Heart right ventricle (tissue), 16 donors: ENCODE results near the gene GAS6. TPM values are rescaled to one million over a fixed set of nuclear protein-coding genes. Genes with fewer than 3 reads are reported as not detected.

ENCODE experiments used
- ATAC-seq, 8 donors: fragments of 200-7000 bp; cut with Tn5 transposase; one replicate each; pipeline ENCODE4 v1.9.1; 2020; ENCODE audit warnings: mild to moderate bottlenecking in 8 of 8, moderate library complexity in 8 of 8, moderate number of reproducible peaks in 1 of 8
- DNase-seq, 2 donors: peaks; one replicate each; pipeline ENCODE4 v3.0.0-alpha.2; 2020
- H3K27ac ChIP-seq, 10 donors: fragments of 200-600 bp; sonication (generic) in 2 of 10; one replicate each; pipeline versions ENCODE4 v1.5.0 to v1.8.0; 2020 to 2022; ENCODE audit warnings: mild to moderate bottlenecking in 3 of 10
- H3K27me3 ChIP-seq, 7 donors: fragments of 200-600 bp; one replicate each; pipeline ENCODE4 v1.8.0; 2021 to 2022; ENCODE audit warnings: mild to moderate bottlenecking in 2 of 7
- H3K36me3 ChIP-seq, 9 donors: fragments of 200-600 bp; sonication (generic) in 1 of 9; one replicate each; pipeline versions ENCODE4 v1.5.0 to v1.8.0; 2020 to 2022; ENCODE audit warnings: mild to moderate bottlenecking in 2 of 9
- H3K4me1 ChIP-seq, 9 donors: fragments of 200-600 bp; sonication (generic) in 1 of 9; one replicate each; pipeline versions ENCODE4 v1.5.0 to v1.8.0; 2020 to 2022; ENCODE audit warnings: mild to moderate bottlenecking in 4 of 9
- H3K4me3 ChIP-seq, 10 donors: fragments of 200-600 bp; sonication (generic) in 2 of 10; one replicate each; pipeline versions ENCODE4 v1.5.0 to v1.8.0; 2020 to 2022; ENCODE audit warnings: mild to moderate bottlenecking in 7 of 10, moderate library complexity in 2 of 10
- H3K9me3 ChIP-seq, 11 donors: fragments of 200-600 bp in 10 of 11; sonication (generic) in 2 of 11; one replicate each; pipeline versions ENCODE4 v1.5.0 to v1.8.0; 2013 to 2022; ENCODE audit warnings: mild to moderate bottlenecking in 2 of 11, control low read depth in 1 of 11, moderate library complexity in 1 of 11
- WGBS, 2 donors: extraction: QIAGEN DNeasy Blood & Tissue Kit; methylation state at CpG; one replicate each; pipeline ENCODE4 v1.1.7; 2013; ENCODE audit warnings: inconsistent platforms in 1 of 2; 5-methylcytosine and 5-hydroxymethylcytosine counted together
- intact Hi-C, 10 donors: fragments of 100-400 bp; cut with DNase I; formaldehyde crosslinking; loops; one replicate each; pipeline versions ENCODE4 v1.11.1 to v1.14.2; 2022
- polyA plus RNA-seq, 2 donors: library from polyadenylated mRNA; stranded (reverse); fragments of 200-250 nt; gene quantifications; one replicate each; pipeline ENCODE4 v1.2.3, GENCODE V29; 2013
- total RNA-seq, 10 donors: library from RNA; stranded (reverse); fragmentation: NEBNext Ultra II Directional in 3 of 10; extraction: Animal tissue kit (Norgen Biotek cat#: 25700) in 3 of 10; gene quantifications; one replicate each; pipeline versions ENCODE4 v1.2.1 to v1.2.4, GENCODE V29; 2021 to 2023
- TF ChIP-seq, protein P1 (sequence below), 9 donors: fragments of 200-600 bp; sonication (generic) in 2 of 9; IDR thresholded peaks; one replicate each; pipeline versions ENCODE4 v1.5.0 to v1.8.0; 2021 to 2022; ENCODE audit warnings: antibody characterized with exemption in 9 of 9, mild to moderate bottlenecking in 5 of 9, moderate library complexity in 1 of 9
- donor health status: Arrhythmogenic right ventricular cardiomyopathy.
- donor health status: ischemic (EF 13 %, LVEDD 7.1; RV severe dilation, severe dysfunction).
- donor health status: healthy with polysubstance abuse.
- donor health status: DM: no; HTN: yes; CAD: no.
- donor health status: DM: no; HTN: no; CAD: no.
- donor health status: ischemic (EF 25% LVEDD 6.9; RV normal size, moderate dysfunction).
- donor health status: ischemic (EF 25% LVEDD 5.7; RV mildly dilated, moderate dysfunction).
- donor health status: healthy.
- donor health status: DM: yes; HTN: yes; CAD: no.
- donor health status: Ischemic cardiomyopathy.
- donor health status: ischemic (EF 35%, LVEDD 5.7; RV mildly dilated, moderate dysfunction).
- donor health status: nonischemic (EF 11% LVEDD 7.7; RV severe dilation, severe dysfunction).
- donor health status: DM: yes; HTN: yes; CAD: no.
- donor health status: PGD.
- donor health status: ischemic (EF 29% LVEDD 5.4; RV normal size, mild dysfunction).
- donor health status: nonischemic (EF 23%, LVEDD 6.1; RV moderate dilation, normal function).

The GAS6 gene
- total and polyA plus RNA-seq, 12 donors = 113 to 280 (median 174) TPM

- TF ChIP-seq, protein P1, sequence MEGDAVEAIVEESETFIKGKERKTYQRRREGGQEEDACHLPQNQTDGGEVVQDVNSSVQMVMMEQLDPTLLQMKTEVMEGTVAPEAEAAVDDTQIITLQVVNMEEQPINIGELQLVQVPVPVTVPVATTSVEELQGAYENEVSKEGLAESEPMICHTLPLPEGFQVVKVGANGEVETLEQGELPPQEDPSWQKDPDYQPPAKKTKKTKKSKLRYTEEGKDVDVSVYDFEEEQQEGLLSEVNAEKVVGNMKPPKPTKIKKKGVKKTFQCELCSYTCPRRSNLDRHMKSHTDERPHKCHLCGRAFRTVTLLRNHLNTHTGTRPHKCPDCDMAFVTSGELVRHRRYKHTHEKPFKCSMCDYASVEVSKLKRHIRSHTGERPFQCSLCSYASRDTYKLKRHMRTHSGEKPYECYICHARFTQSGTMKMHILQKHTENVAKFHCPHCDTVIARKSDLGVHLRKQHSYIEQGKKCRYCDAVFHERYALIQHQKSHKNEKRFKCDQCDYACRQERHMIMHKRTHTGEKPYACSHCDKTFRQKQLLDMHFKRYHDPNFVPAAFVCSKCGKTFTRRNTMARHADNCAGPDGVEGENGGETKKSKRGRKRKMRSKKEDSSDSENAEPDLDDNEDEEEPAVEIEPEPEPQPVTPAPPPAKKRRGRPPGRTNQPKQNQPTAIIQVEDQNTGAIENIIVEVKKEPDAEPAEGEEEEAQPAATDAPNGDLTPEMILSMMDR (IDR thresholded peaks at IDR 0.05) = no peak
- DNase-seq (peak; percentile 78 to 79), ATAC-seq (peak; percentile 65 to 94 (median 87))
- Histone ChIP-seq H3K4me3 (peak overlapping the region in 3 of 10 donors; percentile 1 to 23 (median 17)), H3K27me3 (no peaks in the 10 kb centered on the region), H3K36me3 (no peaks in the 10 kb centered on the region), H3K9me3 (no peaks in the 10 kb centered on the region), H3K27ac (peak overlapping the region; percentile 69 to 94 (median 80)), H3K4me1 (peaks cover 12 to 63% (median 43%) of the 10 kb centered on the region in 9 donors)
- intact Hi-C loops = loop anchor here in 1 of 10 donors (1.0 kb wide), 2 partner anchors 45 to 65 kb away; no protein-coding TSS in a partner anchor
- WGBS, 2 donors = 12 to 17% methylated on average over 8 of the region's 8 CpGs
These were observed 18.4 kb upstream of the GAS6 start for GRCh38 chr13:113882267-113882630.

GRCh38 chr13:113881614-113882266 lies 17.9 kb upstream of the GAS6 start:
- peak overlapping the region; percentile 69 to 94 (median 80) for H3K27ac ChIP-seq
- no peaks in the 10 kb centered on the region for H3K36me3 ChIP-seq
- intact Hi-C loops = loop anchor here in 1 of 10 donors (1.0 kb wide), 2 partner anchors 44 to 64 kb away; no protein-coding TSS in a partner anchor
- no peaks in the 10 kb centered on the region for H3K27me3 ChIP-seq
- ATAC-seq (peak; percentile 25 to 62 (median 46)), DNase-seq (peak in 1 of 2 donors; percentile 52)
- H3K4me1 ChIP-seq = peaks cover 12 to 62% (median 43%) of the 10 kb centered on the region in 9 donors
- H3K9me3 ChIP-seq = no peaks in the 10 kb centered on the region
- WGBS, 2 donors = 36 to 44% methylated on average over 10 of the region's 10 CpGs
- peak overlapping the region in 1 of 10 donors; percentile 5 for H3K4me3 ChIP-seq
- TF ChIP-seq, protein P1 (IDR thresholded peaks at IDR 0.05) = no peak

DNA sequence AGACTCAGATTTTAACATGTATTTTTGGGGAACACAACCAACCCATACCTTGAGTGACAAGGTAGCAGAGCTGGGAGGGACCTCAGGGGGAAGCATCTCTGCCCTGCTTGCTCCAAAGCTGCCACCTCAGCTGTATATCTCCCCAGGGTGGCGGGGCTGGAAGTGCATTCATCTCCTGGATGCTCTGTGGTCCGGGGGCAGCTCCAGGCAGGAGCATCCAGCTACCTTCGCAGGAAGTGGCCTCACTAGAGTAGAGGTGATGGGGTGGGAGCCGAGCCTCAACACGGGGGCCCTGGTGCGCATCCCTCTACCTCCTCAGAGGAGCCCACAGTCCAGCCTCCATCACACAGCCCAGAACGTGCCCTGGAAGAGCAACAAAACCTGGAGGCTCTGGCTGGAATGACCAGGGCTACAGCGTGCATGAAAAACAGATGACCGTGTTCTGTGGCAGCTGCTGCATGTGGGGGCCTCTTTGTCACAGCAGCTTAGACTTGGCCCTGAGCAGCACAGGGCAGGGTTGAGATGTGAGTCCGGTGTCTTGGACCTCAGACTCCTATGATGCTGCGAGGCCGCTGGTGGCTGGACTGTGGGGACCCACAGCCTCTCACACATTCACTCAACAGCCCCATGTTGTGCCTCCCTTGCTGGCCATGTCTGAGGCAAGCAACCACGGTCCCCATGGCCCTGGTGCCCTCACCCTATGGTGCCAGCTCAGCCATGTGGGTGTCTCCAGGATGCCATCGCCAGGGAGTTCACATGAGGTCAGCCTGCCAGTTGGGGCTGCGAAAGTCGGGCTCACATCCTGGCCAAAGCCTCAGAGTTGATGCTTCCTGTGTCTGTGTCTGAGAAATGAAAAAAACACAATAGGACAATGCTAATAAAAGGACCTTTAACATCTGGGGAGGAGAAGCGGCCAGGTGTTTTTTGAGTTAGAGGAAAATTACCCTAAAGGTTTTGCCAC lies 17.1 kb upstream of the GAS6 start:
- 63 to 66% methylated on average over 17 of the region's 17 CpGs for WGBS, 2 donors
- ATAC-seq = peak; percentile 15 to 43 (median 36)

More for the DNA sequence above, 17.1 kb upstream of the GAS6 start:
- Histone ChIP-seq H3K27ac (peak overlapping the region; percentile 69 to 94 (median 80)), H3K36me3 (no peaks in the 10 kb centered on the region), H3K27me3 (no peaks in the 10 kb centered on the region), H3K9me3 (no peaks in the 10 kb centered on the region), H3K4me3 (peak overlapping the region in 1 of 10 donors; percentile 5), H3K4me1 (peaks cover 12 to 62% (median 43%) of the 10 kb centered on the region in 9 donors)
- no peak for DNase-seq
- intact Hi-C loops = no loop called here
- TF ChIP-seq, protein P1 (IDR thresholded peaks at IDR 0.05) = no peak
